AG10803 (cell line): Measurements from ENCODE around the gene FKBP1A.
A peak's percentile ranks its signal among the peaks of the same experiment; 100 is the strongest.

Experiments used
- DNase-seq: peaks from one replicate; pipeline ENCODE4 v3.0.0; 2010; ENCODE audit warnings: low read depth
- H3K4me3 ChIP-seq: 2 replicates; pipeline ENCODE4 v1.5.1; 2011; ENCODE audit warnings: mild to moderate bottlenecking, low read length, control low read depth
- CTCF ChIP-seq: conservative IDR thresholded peaks from 2 replicates; pipeline ENCODE4 v1.5.1; 2011; ENCODE audit warnings: mild to moderate bottlenecking, low read length, control low read depth, inconsistent platforms

FKBP1A gene

GRCh38 chr20:1328680-1329330, 64.0 kb downstream of the FKBP1A start, which contains the start of gene SDCBP2:
TSS of gene SDCBP2 (minus strand) at chr20:1329139. CDS start at chr20:1320416, 8,723 bp downstream.
- TF ChIP-seq CTCF: no peak

GRCh38 chr20:1327827-1328679, 64.8 kb downstream of the FKBP1A start:
- no peak for TF ChIP-seq CTCF
- DNase-seq: no peak
- H3K4me3 ChIP-seq: no peak overlapping the region

More at GRCh38 chr20:1328680-1329330, 64.0 kb downstream of the FKBP1A start, which contains the start of gene SDCBP2:
- DNase-seq: no peak
- H3K4me3 ChIP-seq: no peak within 1 kb of the TSS

GRCh38 chr20:1327241-1327653, 65.6 kb downstream of the FKBP1A start:
- no peak overlapping the region for H3K4me3 ChIP-seq
- no peak for TF ChIP-seq CTCF
- DNase-seq: peak; percentile 63

- peak; percentile 51 for DNase-seq
- peak overlapping the region; percentile 94 for H3K4me3 ChIP-seq
- TF ChIP-seq CTCF: no peak
Measured at GRCh38 chr20:1326031-1326930, 66.6 kb downstream of the FKBP1A start.

GRCh38 chr20:1325173-1326030, 67.5 kb downstream of the FKBP1A start:
- DNase-seq: peak; percentile 97
- TF ChIP-seq CTCF: 0 out of 2 replicates have a peak, but pooled peaks have one; percentile 15
- peak overlapping the region; percentile 94 for H3K4me3 ChIP-seq

- DNase-seq: peak; percentile 68
- no peak for TF ChIP-seq CTCF
- H3K4me3 ChIP-seq: peak overlapping the region; percentile 94
Measured at GRCh38 chr20:1324598-1325172, 68.2 kb downstream of the FKBP1A start.
